AG10803 (cell line): ENCODE results near the gene CNTNAP2.

Experiments used
- DNase-seq: peaks from one replicate; pipeline ENCODE4 v3.0.0; 2010; ENCODE audit warnings: low read depth
- H3K4me3 ChIP-seq: 2 replicates; pipeline ENCODE4 v1.5.1; 2011; ENCODE audit warnings: mild to moderate bottlenecking, low read length, control low read depth
- CTCF ChIP-seq: conservative IDR thresholded peaks from 2 replicates; pipeline ENCODE4 v1.5.1; 2011; ENCODE audit warnings: mild to moderate bottlenecking, low read length, control low read depth, inconsistent platforms

Gene CNTNAP2

GRCh38 chr7:148371280-148371937 lies 2254.8 kb downstream of the CNTNAP2 start:
- DNase-seq = no peak
- H3K4me3 ChIP-seq = no peak overlapping the region
- TF ChIP-seq CTCF = no peak

GRCh38 chr7:148374396-148375259 lies 2258.0 kb downstream of the CNTNAP2 start:
- H3K4me3 ChIP-seq = no peak overlapping the region
- TF ChIP-seq CTCF = no peak
- no peak for DNase-seq

- no peak for DNase-seq
- no peak overlapping the region for H3K4me3 ChIP-seq
- TF ChIP-seq CTCF = no peak
Observed at GRCh38 chr7:148379677-148380076, 2263.1 kb downstream of the CNTNAP2 start.

GRCh38 chr7:148380596-148381419 lies 2264.2 kb downstream of the CNTNAP2 start:
- no peak overlapping the region for H3K4me3 ChIP-seq
- no peak for TF ChIP-seq CTCF
- DNase-seq = no peak

GRCh38 chr7:148382596-148382995 lies 2266.0 kb downstream of the CNTNAP2 start:
- DNase-seq = no peak
- no peak overlapping the region for H3K4me3 ChIP-seq
- TF ChIP-seq CTCF = no peak

- TF ChIP-seq CTCF = no peak
Observed at GRCh38 chr7:148383651-148384050, 2267.1 kb downstream of the CNTNAP2 start.

More at GRCh38 chr7:148383651-148384050, 2267.1 kb downstream of the CNTNAP2 start:
- no peak overlapping the region for H3K4me3 ChIP-seq
- no peak for DNase-seq
